ENCODE measurements around the gene TPST2. TPM values are rescaled to one million over a fixed set of nuclear protein-coding genes. Genes with fewer than 3 reads are reported as not detected.

TPST2 gene
- polyA plus RNA-seq, 3 donors: 62.8 to 83.8 (median 69.5) TPM

- peaks cover 89% of the 10 kb centered on the region for H3K79me2 ChIP-seq (ENCODE audit: insufficient read depth, low read length)
- H3K4me1 Mint-ChIP-seq: peaks cover 45% of the 10 kb centered on the region
These were observed 21.7 kb downstream of the TPST2 start for GRCh38 chr22:26568207-26568706.

GRCh38 chr22:26567610-26568009, 22.3 kb downstream of the TPST2 start:
- no peak overlapping the region for H2AFZ ChIP-seq (ENCODE audit: insufficient read depth, low read depth, low read length, poor library complexity, severe bottlenecking)
- H3K27me3 ChIP-seq (ENCODE audit: control insufficient read depth in 2 of 2, insufficient read depth in 2 of 2, low read length in 2 of 2): no peaks in the 10 kb centered on the region
- intact Hi-C loops (cut with micrococcal nuclease): loop anchor here in 1 of 2 donors (5.0 kb wide), 1 partner anchor 35 kb away; no protein-coding TSS in a partner anchor
- no peaks in the 10 kb centered on the region for H3K9me3 Mint-ChIP-seq
- H3K36me3 ChIP-seq (replicated peaks in 1 of 2; ENCODE audit: control insufficient read depth in 1 of 2, insufficient read depth in 2 of 2, low read length in 2 of 2): peaks cover 22 to 32% of the 10 kb centered on the region in 2 donors
- no peak overlapping the region for H3K4me3 Mint-ChIP-seq
- WGBS (ENCODE audit: insufficient coverage): no CpG with 5 or more reads among the region's 2 CpGs
- no peak for TF ChIP-seq CTCF (IDR thresholded peaks at IDR 0.05)
- no peak overlapping the region for H3K4me2 ChIP-seq (replicated peaks; ENCODE audit: extremely low read depth, low read length, poor library complexity, severe bottlenecking)
- H3K4me3 ChIP-seq (replicated peaks in 1 of 3; ENCODE audit: low read depth in 2 of 3, low read length in 3 of 3): no peak overlapping the region
- H3K27ac Mint-ChIP-seq: no peak overlapping the region
- peaks cover 92% of the 10 kb centered on the region for H4K20me1 ChIP-seq (ENCODE audit: insufficient read depth, low read length)
- peak overlapping the region in 1 of 2 donors; percentile 11 for H3K27ac ChIP-seq (ENCODE audit: low read depth in 1 of 2, low read length in 2 of 2)
- H3K79me2 ChIP-seq (ENCODE audit: insufficient read depth, low read length): peaks cover 95% of the 10 kb centered on the region
- peaks cover 16 to 19% of the 10 kb centered on the region in 2 donors for H3K4me1 ChIP-seq (ENCODE audit: control insufficient read depth in 1 of 2, insufficient read depth in 2 of 2, low read length in 2 of 2)
- DNase-seq: no peak
- H3K4me1 Mint-ChIP-seq: peaks cover 39% of the 10 kb centered on the region
- H3K36me3 Mint-ChIP-seq: peaks cover 45 to 65% of the 10 kb centered on the region in 2 donors
- no peak overlapping the region for H3K9ac ChIP-seq (ENCODE audit: insufficient read depth, low read length, poor library complexity, severe bottlenecking)
- peaks cover 0 to 5% (median 2%) of the 10 kb centered on the region in 3 donors for H3K27me3 Mint-ChIP-seq (ENCODE audit: low read depth in 3 of 3)
- no peaks in the 10 kb centered on the region for H3K9me3 ChIP-seq (replicated peaks in 1 of 2; ENCODE audit: control insufficient read depth in 1 of 2, insufficient read depth in 1 of 2, low read length in 2 of 2)

More at GRCh38 chr22:26568207-26568706, 21.7 kb downstream of the TPST2 start:
- Mint-ChIP-seq H3K36me3 (peaks cover 46 to 65% of the 10 kb centered on the region in 2 donors), H3K27me3 (ENCODE audit: low read depth in 3 of 3) (peaks cover 0 to 5% (median 2%) of the 10 kb centered on the region in 3 donors), H3K27ac (peak overlapping the region in 2 of 7 donors; percentile 60 to 62), H3K4me3 (no peak overlapping the region), H3K9me3 (no peaks in the 10 kb centered on the region)
- DNase-seq: no peak
- WGBS (ENCODE audit: insufficient coverage): 70% methylated on average over 6 of the region's 11 CpGs
- no peak overlapping the region for H3K4me3 ChIP-seq (replicated peaks in 1 of 3; ENCODE audit: low read depth in 2 of 3, low read length in 3 of 3)
- no peaks in the 10 kb centered on the region for H3K9me3 ChIP-seq (replicated peaks in 1 of 2; ENCODE audit: control insufficient read depth in 1 of 2, insufficient read depth in 1 of 2, low read length in 2 of 2)
- peaks cover 85% of the 10 kb centered on the region for H4K20me1 ChIP-seq (ENCODE audit: insufficient read depth, low read length)
- peaks cover 22 to 32% of the 10 kb centered on the region in 2 donors for H3K36me3 ChIP-seq (replicated peaks in 1 of 2; ENCODE audit: control insufficient read depth in 1 of 2, insufficient read depth in 2 of 2, low read length in 2 of 2)
- no peak overlapping the region for H3K27ac ChIP-seq (ENCODE audit: low read depth in 1 of 2, low read length in 2 of 2)
- no peak overlapping the region for H3K4me2 ChIP-seq (replicated peaks; ENCODE audit: extremely low read depth, low read length, poor library complexity, severe bottlenecking)
- H2AFZ ChIP-seq (ENCODE audit: insufficient read depth, low read depth, low read length, poor library complexity, severe bottlenecking): no peak overlapping the region
- no peak for TF ChIP-seq CTCF (IDR thresholded peaks at IDR 0.05)
- H3K4me1 ChIP-seq (ENCODE audit: control insufficient read depth in 1 of 2, insufficient read depth in 2 of 2, low read length in 2 of 2): peaks cover 22 to 26% of the 10 kb centered on the region in 2 donors
- H3K27me3 ChIP-seq (ENCODE audit: control insufficient read depth in 2 of 2, insufficient read depth in 2 of 2, low read length in 2 of 2): no peaks in the 10 kb centered on the region
- no peak overlapping the region for H3K9ac ChIP-seq (ENCODE audit: insufficient read depth, low read length, poor library complexity, severe bottlenecking)
- intact Hi-C loops (cut with micrococcal nuclease): loop anchor here in 1 of 2 donors (5.0 kb wide), 1 partner anchor 36 kb away; no protein-coding TSS in a partner anchor

Measured in CD14-positive monocyte (primary cell).